ENCODE measurements around the gene ABCG2. TPM values are rescaled to one million over a fixed set of nuclear protein-coding genes. Genes with fewer than 3 reads are reported as not detected.

The ABCG2 gene
- total and polyA plus RNA-seq, 2 of the 8 experiments (the other 6 are each of a cell fraction or from before 2014, with no cell fraction given): 2.4 to 4.6 TPM

- Histone ChIP-seq H3K23ac (ENCODE audit: insufficient read length) (no peak overlapping the region), H3K4me1 (replicated peaks in 1 of 4; ENCODE audit: control insufficient read depth in 3 of 4, insufficient read depth in 4 of 4, low read length in 3 of 4) (peaks cover 2 to 7% (median 5%) of the 10 kb centered on the region in 4 experiments), H4K91ac (replicated peaks; ENCODE audit: insufficient read length, low read length) (no peak overlapping the region), H3K4me3 (ENCODE audit: extremely low read depth in 1 of 4, insufficient read depth in 2 of 4, low read depth in 3 of 4, low read length in 4 of 4) (no peak overlapping the region), H3K23me2 (ENCODE audit: low read depth, low read length) (no peaks in the 10 kb centered on the region), H2BK20ac (ENCODE audit: low read length) (no peak overlapping the region), H2BK5ac (ENCODE audit: low read depth, low read length) (no peak overlapping the region), H2AK5ac (ENCODE audit: low read depth, low read length) (no peak overlapping the region), H3K27me3 (replicated peaks in 1 of 4; ENCODE audit: control insufficient read depth in 3 of 4, extremely low read depth in 1 of 4, insufficient read depth in 3 of 4, low read length in 3 of 4) (no peaks in the 10 kb centered on the region), H4K8ac (ENCODE audit: extremely low read depth, insufficient read depth, low read length) (no peak overlapping the region), H3K14ac (ENCODE audit: insufficient read length) (no peak overlapping the region), H3K36me3 (ENCODE audit: control insufficient read depth in 2 of 4, insufficient read depth in 4 of 4, low read length in 3 of 4) (no peaks in the 10 kb centered on the region), H2AFZ (ENCODE audit: low read length) (no peak overlapping the region), H3K4ac (replicated peaks; ENCODE audit: insufficient read length, low read depth, low read length) (no peak overlapping the region), H3K9me3 (ENCODE audit: insufficient read depth in 2 of 2, low read depth in 1 of 2, low read length in 1 of 2) (no peaks in the 10 kb centered on the region), H2BK12ac (ENCODE audit: low read depth, low read length) (no peak overlapping the region), H3K56ac (replicated peaks; ENCODE audit: insufficient read length, low read depth, low read length) (no peak overlapping the region), H3K27ac (ENCODE audit: low read depth, low read length) (no peak overlapping the region), H3K79me1 (ENCODE audit: low read depth, low read length) (no peaks in the 10 kb centered on the region), H4K20me1 (replicated peaks in 1 of 2; ENCODE audit: control insufficient read depth in 1 of 2, insufficient read depth in 2 of 2, low read length in 2 of 2) (no peaks in the 10 kb centered on the region), H3K18ac (ENCODE audit: extremely low read depth, low read length) (no peak overlapping the region), H3K79me2 (ENCODE audit: control insufficient read depth in 1 of 2, insufficient read depth in 2 of 2, low read length in 2 of 2) (no peaks in the 10 kb centered on the region), H2BK15ac (ENCODE audit: low read length) (no peak overlapping the region), H4K5ac (ENCODE audit: insufficient read length, low read depth, low read length) (no peak overlapping the region), H2BK120ac (replicated peaks; ENCODE audit: low read depth, low read length) (no peak overlapping the region), H3K4me2 (ENCODE audit: insufficient read depth in 1 of 2, low read depth in 2 of 2, low read length in 2 of 2) (no peak overlapping the region), H3K9ac (replicated peaks in 1 of 4; ENCODE audit: extremely low read depth in 1 of 4, low read depth in 3 of 4, low read length in 3 of 4) (no peak overlapping the region)
- DNase-seq (ENCODE audit: low read depth in 1 of 2, low spot score in 2 of 2): no peak
- CTCF ChIA-PET (ENCODE audit: partially characterized antibody): no interaction called here
- no peak for TF ChIP-seq SIRT6 (IDR thresholded peaks at IDR 0.05; ENCODE audit: low read length)
- no peak for TF ChIP-seq CHD1 (IDR thresholded peaks at IDR 0.05; ENCODE audit: low read depth, low read length)
- no peak for TF ChIP-seq TCF12 (IDR thresholded peaks at IDR 0.05; ENCODE audit: low read depth, low read length)
- no peak for TF ChIP-seq SP1 (IDR thresholded peaks at IDR 0.05; ENCODE audit: low read depth, low read length)
- TF ChIP-seq, protein P1, sequence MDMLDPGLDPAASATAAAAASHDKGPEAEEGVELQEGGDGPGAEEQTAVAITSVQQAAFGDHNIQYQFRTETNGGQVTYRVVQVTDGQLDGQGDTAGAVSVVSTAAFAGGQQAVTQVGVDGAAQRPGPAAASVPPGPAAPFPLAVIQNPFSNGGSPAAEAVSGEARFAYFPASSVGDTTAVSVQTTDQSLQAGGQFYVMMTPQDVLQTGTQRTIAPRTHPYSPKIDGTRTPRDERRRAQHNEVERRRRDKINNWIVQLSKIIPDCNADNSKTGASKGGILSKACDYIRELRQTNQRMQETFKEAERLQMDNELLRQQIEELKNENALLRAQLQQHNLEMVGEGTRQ (IDR thresholded peaks at IDR 0.05; ENCODE audit: low read length): no peak
- TF ChIP-seq SRF (IDR thresholded peaks at IDR 0.05; ENCODE audit: low read depth, low read length): no peak
- TF ChIP-seq BRCA1 (IDR thresholded peaks at IDR 0.05; ENCODE audit: low read depth, low read length): no peak
- TF ChIP-seq ASH2L (IDR thresholded peaks at IDR 0.05; ENCODE audit: low read length): no peak
- no peak for TF ChIP-seq SAP30 (IDR thresholded peaks at IDR 0.05; ENCODE audit: insufficient read depth, insufficient replicate concordance, low read length)
- no peak for TF ChIP-seq GTF2F1 (IDR thresholded peaks at IDR 0.05; ENCODE audit: borderline replicate concordance, low read depth, low read length)
- no peak for TF ChIP-seq TAF1 (IDR thresholded peaks at IDR 0.05; ENCODE audit: low read depth, low read length)
- no peak for TF ChIP-seq MAFK (IDR thresholded peaks at IDR 0.05; ENCODE audit: low read depth, low read length)
- no peak for TF ChIP-seq CBX8 (IDR thresholded peaks at IDR 0.05; ENCODE audit: borderline replicate concordance, low read depth, low read length)
- no peak for TF ChIP-seq BCL11A (IDR thresholded peaks at IDR 0.05; ENCODE audit: low read depth in 2 of 2, low read length in 2 of 2)
- no peak for TF ChIP-seq EGR1 (IDR thresholded peaks at IDR 0.05; ENCODE audit: borderline replicate concordance, low read depth, low read length)
- POLR2A ChIA-PET (ENCODE audit: partially characterized antibody): no interaction called here
- no peak for FAIRE-seq
These were observed 14.5 kb upstream of the ABCG2 start for GRCh38 chr4:88172987-88173386.
